GM19463 (cell line): ENCODE data around the gene ITPR2.

Source experiments
- ATAC-seq: cut with Tn5 transposase; IDR thresholded peaks from one replicate; pipeline ENCODE4 v1.9.1; 2021; ENCODE audit warnings: mild to moderate bottlenecking, moderate library complexity; ENCODE audit not compliant: unreplicated experiment

The ITPR2 gene

GRCh38 chr12:26735249-26735639, 97.8 kb downstream of the ITPR2 start:
- no peak for ATAC-seq

GRCh38 chr12:26734510-26735248, 98.3 kb downstream of the ITPR2 start:
- no peak for ATAC-seq

GRCh38 chr12:26732005-26732908, 100.7 kb downstream of the ITPR2 start:
- peak; percentile 42 for ATAC-seq

GRCh38 chr12:26730481-26731350, 102.3 kb downstream of the ITPR2 start:
- no peak for ATAC-seq

- ATAC-seq: peak; percentile 37
These were observed 103.8 kb downstream of the ITPR2 start for GRCh38 chr12:26729137-26729671.

- peak; percentile 36 for ATAC-seq
These were observed 104.6 kb downstream of the ITPR2 start for GRCh38 chr12:26728205-26729050.

- no peak for ATAC-seq
These were observed 105.4 kb downstream of the ITPR2 start for GRCh38 chr12:26727482-26728204.

- no peak for ATAC-seq
These were observed 106.0 kb downstream of the ITPR2 start for GRCh38 chr12:26726956-26727355.

- ATAC-seq: no peak
These were observed 107.6 kb downstream of the ITPR2 start for GRCh38 chr12:26725276-26725916.

- no peak for ATAC-seq
These were observed 108.7 kb downstream of the ITPR2 start for GRCh38 chr12:26724309-26724702.

- no peak for ATAC-seq
These were observed 109.3 kb downstream of the ITPR2 start for GRCh38 chr12:26723379-26724308.

GRCh38 chr12:26721800-26722199, 111.2 kb downstream of the ITPR2 start:
- no peak for ATAC-seq

- no peak for ATAC-seq
These were observed 113.1 kb downstream of the ITPR2 start for GRCh38 chr12:26719852-26720251.

GRCh38 chr12:26717757-26718156, 115.2 kb downstream of the ITPR2 start:
- ATAC-seq: no peak

- no peak for ATAC-seq
These were observed 117.8 kb downstream of the ITPR2 start for GRCh38 chr12:26715232-26715631.

- peak; percentile 70 for ATAC-seq
These were observed 119.1 kb downstream of the ITPR2 start for GRCh38 chr12:26713885-26714383.

GRCh38 chr12:26712892-26713291, 120.1 kb downstream of the ITPR2 start:
- no peak for ATAC-seq
